ENCODE data around the gene VPS13D. TPM values are rescaled to one million over a fixed set of nuclear protein-coding genes. Genes with fewer than 3 reads are reported as not detected.

VPS13D gene
- total RNA-seq, 2 donors from 2014 or later, result 48.1 to 65.2 TPM

DNA sequence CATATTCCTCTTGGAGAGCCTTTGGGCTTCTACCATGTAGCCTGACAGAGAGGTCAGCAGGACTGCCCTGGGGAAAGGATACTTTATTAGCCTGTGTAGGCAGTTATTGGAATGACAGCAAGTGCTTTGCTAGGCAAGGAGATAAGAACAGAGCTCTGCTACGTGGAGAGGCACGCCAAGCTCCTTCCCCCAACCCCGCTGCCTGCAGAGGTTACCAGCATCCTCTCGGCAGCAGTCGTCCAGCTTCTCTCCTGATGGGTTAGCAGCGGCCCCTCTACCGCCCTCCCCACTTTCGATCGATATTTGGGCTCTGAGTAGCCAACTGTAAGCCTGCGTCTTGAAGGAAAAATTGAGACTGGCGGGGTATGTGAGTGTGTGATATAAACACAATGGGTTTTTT, 265.9 kb downstream of the VPS13D start:
- Histone ChIP-seq H3K27me3 (no peaks in the 10 kb centered on the region), H3K27ac (peak overlapping the region; percentile 50 to 58), H3K36me3 (peaks cover 16% of the 10 kb centered on the region), H3K4me1 (peaks cover 0 to 31% of the 10 kb centered on the region in 2 donors), H3K9me3 (no peaks in the 10 kb centered on the region), H3K4me3 (no peak overlapping the region)
- TF ChIP-seq, protein P1, sequence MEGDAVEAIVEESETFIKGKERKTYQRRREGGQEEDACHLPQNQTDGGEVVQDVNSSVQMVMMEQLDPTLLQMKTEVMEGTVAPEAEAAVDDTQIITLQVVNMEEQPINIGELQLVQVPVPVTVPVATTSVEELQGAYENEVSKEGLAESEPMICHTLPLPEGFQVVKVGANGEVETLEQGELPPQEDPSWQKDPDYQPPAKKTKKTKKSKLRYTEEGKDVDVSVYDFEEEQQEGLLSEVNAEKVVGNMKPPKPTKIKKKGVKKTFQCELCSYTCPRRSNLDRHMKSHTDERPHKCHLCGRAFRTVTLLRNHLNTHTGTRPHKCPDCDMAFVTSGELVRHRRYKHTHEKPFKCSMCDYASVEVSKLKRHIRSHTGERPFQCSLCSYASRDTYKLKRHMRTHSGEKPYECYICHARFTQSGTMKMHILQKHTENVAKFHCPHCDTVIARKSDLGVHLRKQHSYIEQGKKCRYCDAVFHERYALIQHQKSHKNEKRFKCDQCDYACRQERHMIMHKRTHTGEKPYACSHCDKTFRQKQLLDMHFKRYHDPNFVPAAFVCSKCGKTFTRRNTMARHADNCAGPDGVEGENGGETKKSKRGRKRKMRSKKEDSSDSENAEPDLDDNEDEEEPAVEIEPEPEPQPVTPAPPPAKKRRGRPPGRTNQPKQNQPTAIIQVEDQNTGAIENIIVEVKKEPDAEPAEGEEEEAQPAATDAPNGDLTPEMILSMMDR (IDR thresholded peaks at IDR 0.05), result no peak
- DNase-seq (ENCODE audit: low spot score), result no peak

DNA sequence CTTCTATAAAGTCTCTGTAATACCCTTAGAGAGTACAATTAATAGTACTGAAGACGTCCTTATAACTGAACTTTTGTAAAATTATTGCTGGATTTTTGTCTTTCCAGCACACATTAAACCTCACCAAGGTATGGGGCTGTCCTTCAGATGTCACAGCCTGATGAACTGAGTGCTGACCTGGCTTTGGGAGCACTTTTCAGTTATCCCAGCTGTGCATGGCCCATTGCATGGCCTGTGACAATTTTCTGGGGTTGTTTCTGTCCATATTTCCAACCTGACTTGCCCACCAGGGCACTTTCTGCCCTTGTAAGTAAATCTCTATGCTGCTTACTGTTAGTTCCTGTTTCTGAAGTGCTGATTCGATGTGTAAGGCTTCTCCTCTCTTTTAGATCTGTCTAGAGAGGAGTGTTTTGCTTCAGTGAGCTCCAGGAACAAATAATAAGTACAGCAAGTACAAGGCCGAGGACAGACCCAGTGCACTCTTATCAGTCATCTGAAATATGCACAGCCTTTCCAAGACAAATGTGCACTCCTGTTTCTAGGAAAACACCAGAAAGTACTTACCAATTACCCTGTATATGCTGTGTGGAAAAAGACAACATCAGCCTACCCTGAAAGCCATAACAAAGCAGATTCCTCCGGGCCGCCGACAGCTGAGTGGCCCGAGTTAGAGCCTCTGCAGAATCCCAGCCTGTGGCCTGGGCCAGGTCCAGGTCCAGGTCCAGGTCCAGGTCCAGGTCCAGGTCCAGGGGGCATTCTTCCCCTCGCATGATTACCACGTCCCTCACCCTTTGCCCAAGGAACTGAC, 266.5 kb downstream of the VPS13D start:
- H3K4me3 ChIP-seq, result no peak overlapping the region
- DNase-seq (ENCODE audit: low spot score), result no peak
- H3K36me3 ChIP-seq, result peaks cover 16% of the 10 kb centered on the region
- H3K9me3 ChIP-seq, result no peaks in the 10 kb centered on the region
- peaks cover 0 to 31% of the 10 kb centered on the region in 2 donors for H3K4me1 ChIP-seq
- TF ChIP-seq, protein P1 (IDR thresholded peaks at IDR 0.05), result no peak
- H3K27ac ChIP-seq, result peak overlapping the region; percentile 50 to 58
- H3K27me3 ChIP-seq, result no peaks in the 10 kb centered on the region

DNA sequence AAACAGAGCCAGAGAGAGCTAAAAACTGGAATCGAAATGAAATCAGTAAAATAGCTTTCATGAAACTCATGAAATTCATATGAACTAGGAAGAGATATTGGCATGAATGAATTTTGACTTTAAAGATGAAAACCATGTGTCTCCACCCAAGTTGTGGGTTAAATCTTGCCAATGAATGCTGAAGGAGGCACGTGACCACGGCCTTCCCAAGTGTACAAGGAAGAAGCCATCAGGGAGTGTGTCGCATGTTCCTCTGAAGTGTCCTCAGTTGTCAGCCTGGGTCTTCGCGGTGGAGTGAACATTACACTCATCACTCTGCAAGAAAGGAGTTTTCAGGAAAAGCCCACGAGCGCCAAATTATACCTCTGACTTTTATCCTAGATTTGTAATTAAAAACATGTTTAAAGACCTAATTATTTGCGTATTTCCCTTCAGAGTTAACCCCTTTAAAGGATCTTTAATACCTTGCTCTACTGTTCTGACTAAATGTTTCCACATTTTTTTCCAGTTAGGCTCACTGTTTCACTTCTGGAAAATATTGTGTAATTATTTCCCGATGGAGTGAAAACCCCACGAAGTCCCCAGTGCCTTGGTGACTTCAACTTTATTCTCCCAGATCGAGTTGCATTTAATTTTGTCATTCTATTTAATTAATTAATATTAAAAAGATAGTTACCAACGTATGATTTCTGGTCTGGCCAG, 269.9 kb downstream of the VPS13D start:
- Histone ChIP-seq H3K27ac (no peak overlapping the region), H3K4me1 (peaks cover 0 to 36% of the 10 kb centered on the region in 2 donors), H3K27me3 (no peaks in the 10 kb centered on the region), H3K9me3 (no peaks in the 10 kb centered on the region), H3K4me3 (no peak overlapping the region), H3K36me3 (peaks cover 20% of the 10 kb centered on the region)
- TF ChIP-seq, protein P1 (IDR thresholded peaks at IDR 0.05), result no peak
- no peak for DNase-seq (ENCODE audit: low spot score)

DNA sequence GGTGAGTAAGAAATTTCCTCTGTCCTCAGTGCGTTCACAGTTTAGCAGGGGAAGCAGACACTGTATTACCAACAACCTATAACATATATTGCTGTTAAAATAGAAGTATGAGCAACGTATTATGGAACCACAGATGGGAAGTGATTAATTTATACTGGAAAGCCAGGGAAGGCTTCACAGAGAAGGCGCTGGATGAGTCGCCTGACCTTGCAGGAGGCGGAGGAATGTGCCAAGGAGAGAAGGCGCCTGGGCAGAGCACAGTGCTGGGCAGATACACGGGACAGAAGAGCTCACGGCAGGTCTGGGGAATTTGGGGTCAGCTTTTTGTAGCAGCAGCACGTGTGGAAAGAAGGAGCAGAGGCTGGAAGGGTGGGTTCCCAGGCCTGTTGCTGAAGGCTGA, 271.8 kb downstream of the VPS13D start:
- peaks cover 20% of the 10 kb centered on the region for H3K36me3 ChIP-seq
- H3K4me3 ChIP-seq, result no peak overlapping the region
- no peaks in the 10 kb centered on the region for H3K9me3 ChIP-seq
- DNase-seq (ENCODE audit: low spot score), result no peak
- H3K4me1 ChIP-seq, result peaks cover 0 to 31% of the 10 kb centered on the region in 2 donors
- H3K27me3 ChIP-seq, result no peaks in the 10 kb centered on the region
- H3K27ac ChIP-seq, result no peak overlapping the region
- TF ChIP-seq, protein P1 (IDR thresholded peaks at IDR 0.05), result no peak

DNA sequence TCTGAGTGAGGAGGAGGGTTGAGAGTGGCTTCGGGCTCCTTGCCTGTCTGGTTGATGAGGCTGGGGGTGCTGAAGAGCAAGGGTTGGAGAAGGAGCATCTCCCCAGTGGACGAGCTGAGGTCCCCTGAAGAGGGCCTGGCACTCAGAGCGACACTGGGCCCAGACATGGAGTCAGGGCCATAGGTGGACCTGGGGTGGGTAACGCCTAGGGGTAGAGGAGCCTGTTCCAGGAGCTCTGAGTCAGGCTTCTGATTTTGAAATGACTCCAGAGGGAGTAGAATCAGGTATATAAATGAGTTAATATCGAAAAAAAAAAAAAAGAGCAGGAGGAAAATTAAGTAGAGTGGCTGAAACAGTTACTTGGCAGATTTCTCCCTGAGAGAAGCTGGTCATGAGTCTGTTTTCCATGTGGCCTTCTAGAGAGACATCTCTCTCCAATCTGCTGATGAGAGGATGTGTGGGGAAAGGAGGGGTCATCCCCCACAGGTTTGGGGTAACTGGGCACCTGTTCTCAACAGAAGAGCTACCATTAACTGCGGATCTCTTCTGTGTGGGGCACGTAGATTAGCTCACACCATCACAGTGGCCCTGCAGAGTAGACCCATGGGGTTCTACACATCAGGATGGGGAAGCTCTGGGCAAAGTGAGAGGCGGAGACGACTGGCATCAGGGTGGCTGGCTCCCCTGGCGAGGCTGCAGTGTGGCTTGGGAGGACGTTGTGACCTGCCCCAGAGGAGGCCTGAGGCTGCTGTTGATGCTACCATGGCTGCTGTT, 272.7 kb downstream of the VPS13D start:
- peaks cover 17% of the 10 kb centered on the region for H3K36me3 ChIP-seq
- no peak overlapping the region for H3K4me3 ChIP-seq
- TF ChIP-seq, protein P1 (IDR thresholded peaks at IDR 0.05), result no peak
- no peaks in the 10 kb centered on the region for H3K9me3 ChIP-seq
- H3K27me3 ChIP-seq, result no peaks in the 10 kb centered on the region
- no peak overlapping the region for H3K27ac ChIP-seq
- H3K4me1 ChIP-seq, result peaks cover 0 to 25% of the 10 kb centered on the region in 2 donors
- DNase-seq (ENCODE audit: low spot score), result no peak

All from right atrium auricular region (tissue), 2 donors.